GDM1 (cell line): ENCODE results near the gene TCF12.
"Not testable (repeated sequence)": the region's sequence is repeated elsewhere in the genome, so short reads cannot be mapped to it uniquely, and the experiment has no call there.

Experiments used
- DNase-seq: peaks from one replicate; lab custom pipeline; 2025; lab: John Stamatoyannopoulos, UW

TCF12 gene

DNA sequence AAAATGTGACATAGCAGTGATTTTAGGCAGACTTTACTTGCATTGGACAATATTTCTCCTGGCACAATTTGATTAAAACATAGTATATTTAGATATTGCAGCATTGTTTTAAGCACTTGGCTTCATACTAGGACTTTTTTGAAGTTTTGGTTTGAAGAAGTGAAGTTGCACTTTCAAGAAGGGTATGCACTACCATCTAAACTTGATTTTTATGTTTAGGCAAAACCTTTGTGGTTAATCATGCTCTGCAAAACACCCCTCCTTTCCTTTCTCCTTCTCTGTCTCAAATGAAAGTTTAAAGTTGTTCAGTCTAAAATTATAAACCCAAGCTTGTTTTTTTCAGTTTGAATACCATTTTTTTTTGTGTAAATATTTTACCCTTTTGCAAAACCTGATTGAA, 173.8 kb downstream of the TCF12 start:
- no peak for DNase-seq

DNA sequence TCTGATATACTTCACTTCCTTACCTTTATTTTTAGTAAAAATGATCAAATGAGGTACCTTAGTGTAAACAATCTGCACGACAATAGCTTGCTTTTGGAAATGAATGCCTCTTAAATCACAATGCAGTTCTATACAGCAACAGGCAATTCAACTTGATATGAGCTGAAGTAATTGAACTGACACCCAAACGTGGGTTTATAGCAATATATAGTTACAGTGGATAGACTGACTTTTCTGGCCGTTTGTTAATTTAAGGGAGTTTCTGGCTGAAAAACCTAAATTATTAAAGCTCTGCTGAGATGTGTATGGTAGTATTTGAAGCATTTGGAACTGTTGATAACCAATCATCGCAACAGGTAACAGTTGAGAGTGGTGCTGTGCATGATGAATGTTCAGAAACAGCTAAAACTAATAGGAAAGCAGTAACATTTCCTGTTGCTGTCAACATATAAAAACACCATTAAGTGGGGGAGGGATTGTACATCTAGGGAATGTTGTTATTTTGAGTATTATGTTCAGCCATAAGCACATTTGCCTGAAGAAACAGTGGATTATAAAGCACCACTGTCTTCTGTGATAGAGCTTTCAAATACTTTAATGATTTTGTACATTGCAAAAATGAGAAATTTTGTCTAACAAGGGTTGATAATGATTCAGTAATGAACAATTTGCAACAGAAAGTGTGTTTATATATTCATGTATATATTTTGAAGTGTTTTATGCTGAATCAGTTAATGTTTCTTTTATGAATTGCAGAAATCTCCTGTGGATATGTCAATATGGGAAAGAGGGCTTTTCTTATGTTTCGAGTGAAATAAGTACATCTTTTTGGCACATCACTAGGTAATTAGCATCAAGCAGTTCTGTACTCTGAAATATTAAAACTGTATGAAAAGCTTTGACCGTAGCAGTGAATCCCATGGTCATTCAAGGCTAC, 176.1 kb downstream of the TCF12 start:
- no peak for DNase-seq

DNA sequence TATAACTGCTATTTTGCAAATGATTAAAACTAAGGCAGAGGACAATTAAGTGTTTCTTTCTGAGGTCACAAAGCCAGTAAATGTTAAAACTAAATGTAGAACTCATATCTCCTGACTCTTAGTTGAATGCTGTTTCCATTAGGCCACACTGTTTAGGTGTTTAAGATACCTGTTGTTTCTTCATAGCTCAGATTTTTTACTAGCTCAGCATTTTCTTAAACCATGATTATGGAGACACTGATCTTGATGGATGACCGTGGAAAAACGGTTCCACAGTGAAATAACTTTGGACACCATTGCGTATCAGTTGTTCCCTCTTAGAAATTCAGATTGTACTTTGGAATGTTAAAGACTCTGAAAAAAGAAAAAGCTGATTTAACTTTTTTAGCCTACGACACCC, 177.5 kb downstream of the TCF12 start:
- no peak for DNase-seq

DNA sequence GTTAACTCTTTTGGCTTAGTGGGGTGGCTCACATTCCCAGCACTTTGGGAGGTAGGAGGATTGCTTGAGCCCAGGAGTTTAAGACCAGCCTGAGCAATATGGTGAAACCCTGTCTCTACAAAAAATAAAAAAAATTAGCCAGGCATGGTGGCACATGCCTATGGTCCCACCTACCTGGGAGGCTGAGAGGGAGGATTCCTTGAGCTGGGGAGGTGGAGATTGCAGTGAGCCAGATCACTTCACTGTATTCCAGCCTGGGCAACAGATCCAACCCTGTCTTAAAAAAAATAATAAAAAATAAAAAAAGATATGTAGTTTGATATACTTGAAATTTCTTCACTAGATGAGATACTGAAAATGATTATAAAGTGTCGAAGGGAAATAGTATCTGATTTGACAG, 178.8 kb downstream of the TCF12 start:
- DNase-seq, result no peak

DNA sequence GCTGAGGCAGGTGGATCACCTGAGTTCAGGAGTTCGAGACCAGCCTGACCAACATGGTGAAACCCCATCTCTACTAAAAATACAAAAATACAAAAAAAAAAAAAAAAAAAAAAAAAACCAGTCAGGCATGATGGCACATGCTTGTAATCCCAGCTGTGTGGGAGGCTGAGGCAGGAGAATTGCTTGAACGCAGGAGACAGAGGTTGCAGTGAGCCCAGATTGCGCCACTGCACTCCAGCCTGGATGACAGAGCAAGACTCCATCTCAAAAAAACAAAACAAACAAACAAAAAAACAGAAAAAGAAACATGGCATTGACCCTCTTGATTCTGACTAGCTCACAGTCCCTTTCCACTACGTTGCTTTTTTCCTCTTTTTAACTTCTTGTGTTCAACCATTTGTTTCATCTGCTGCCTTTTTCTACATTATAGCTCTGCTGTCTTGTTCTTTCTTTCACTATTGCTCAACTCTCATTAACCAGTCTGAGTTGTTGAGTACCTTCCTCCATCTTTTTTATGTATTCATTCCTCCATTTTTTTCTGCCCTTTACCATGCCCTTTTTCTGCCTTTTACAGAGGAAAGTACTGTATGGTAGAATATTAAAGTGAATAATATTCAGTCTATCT, 179.6 kb downstream of the TCF12 start:
- not testable (repeated sequence) for DNase-seq

DNA sequence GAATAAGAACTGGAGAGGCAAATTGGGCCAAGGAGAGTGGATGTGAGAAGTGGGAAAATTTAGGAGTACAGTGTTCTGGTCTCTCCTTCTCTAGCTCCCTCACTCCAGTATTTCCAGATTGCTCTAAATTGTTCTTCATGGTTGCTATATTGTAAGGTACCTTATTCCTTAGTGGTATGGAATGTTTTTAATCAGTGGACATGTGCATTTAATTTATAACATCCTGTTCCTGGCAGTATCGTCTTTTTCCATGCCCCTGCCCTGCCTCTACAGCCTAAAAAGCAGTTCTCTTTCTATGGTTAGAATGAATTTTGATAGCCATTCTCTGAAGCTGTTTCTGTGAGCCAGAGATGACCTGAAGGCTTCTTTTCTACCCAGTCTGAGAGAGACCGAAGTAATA, 180.5 kb downstream of the TCF12 start:
- no peak for DNase-seq

DNA sequence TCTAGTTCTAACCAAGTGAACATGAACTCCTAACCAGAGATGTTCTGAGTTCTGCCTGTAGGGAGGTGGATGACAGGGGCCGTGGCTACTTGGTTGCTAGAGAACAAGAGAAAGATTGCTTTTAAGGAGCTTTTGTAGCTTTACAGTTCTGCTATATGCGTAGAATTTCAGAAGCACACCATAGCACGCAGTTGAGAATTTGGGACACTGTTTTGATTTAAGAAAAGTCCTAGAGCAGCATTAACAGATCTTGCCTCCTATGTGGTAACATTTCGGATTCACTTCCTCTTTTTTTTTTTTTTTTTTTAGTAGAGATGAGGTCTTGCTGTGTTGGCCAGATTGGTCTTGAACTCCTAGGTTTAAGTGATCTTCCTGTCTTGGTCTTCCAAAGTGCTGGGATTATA, 181.7 kb downstream of the TCF12 start:
- DNase-seq, result no peak

DNA sequence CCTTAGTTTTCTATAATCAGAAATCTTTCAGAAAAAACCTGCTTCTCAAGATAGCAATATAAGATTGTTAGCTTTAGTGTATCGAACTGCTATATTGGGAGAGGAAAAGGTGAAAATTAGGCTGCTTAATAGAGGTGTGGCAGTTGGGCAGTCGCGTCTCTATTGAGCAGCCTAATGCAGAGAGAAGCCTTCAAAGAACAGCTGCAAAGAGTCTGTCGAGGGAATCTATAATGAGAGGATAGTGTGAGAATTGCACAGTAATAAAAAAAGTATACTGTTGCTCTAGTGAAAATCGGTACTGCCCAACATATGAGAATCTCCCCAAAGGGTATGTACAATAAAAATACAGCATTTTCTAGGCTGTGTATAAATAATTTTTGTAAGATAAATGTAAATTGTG, 184.4 kb downstream of the TCF12 start:
- DNase-seq, result no peak

DNA sequence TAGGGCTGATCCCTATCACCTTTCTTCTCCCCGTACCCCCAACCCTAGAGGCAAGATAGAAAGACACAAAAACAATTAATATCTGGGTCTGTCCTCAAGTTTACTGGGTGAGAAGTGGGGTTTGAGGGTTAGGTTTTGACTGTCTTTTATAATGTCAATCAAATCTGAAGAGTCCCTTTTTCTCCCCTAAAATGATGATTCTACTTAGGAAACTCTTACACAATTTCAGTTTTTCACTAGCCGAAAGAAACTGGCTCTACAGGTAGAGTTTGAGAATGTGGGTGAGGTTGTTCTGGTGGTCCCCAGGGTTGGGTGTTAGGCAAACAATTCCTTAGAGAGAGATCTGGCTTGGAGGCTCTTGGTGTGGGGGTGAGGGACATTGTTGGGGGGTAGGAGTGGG, 189.9 kb downstream of the TCF12 start:
- DNase-seq, result no peak

DNA sequence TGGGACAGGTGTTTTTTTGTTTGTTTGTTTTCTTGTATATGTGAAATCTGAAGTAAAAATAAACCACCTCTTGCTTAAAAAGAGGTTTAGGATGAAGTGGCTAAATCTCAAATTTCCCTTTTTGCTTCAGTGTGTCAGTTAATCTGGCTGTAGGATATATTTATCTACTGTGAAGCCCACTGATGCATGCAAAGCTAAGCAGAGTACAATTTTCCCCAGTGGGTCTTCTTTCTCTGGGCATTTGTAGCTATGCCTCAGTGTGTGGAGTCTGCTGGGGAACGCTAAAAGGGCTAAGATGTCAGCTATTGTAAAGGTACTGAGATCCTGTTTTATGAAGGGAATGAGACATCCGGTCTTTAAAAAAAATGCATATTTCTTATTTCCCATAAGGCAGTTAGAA, 190.6 kb downstream of the TCF12 start:
- no peak for DNase-seq

DNA sequence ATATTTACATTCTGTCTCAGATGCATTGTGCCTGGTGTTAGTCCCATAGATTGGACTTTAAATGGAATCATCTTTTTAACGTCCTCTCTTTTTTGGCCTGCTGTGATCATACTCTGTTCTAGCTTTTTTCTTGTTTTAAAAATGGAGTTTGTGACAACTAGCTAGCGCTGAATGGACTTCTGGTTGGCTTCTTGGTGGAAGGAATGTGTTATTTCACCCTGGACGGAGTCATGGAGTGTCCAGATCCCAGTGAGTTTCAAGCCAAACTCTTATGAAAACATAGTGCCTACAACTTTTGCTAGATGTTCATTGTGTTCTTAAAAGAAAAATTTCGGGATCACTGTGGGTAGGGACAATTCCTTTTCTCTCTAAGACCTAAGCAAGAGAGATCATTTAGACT, 192.6 kb downstream of the TCF12 start:
- no peak for DNase-seq

DNA sequence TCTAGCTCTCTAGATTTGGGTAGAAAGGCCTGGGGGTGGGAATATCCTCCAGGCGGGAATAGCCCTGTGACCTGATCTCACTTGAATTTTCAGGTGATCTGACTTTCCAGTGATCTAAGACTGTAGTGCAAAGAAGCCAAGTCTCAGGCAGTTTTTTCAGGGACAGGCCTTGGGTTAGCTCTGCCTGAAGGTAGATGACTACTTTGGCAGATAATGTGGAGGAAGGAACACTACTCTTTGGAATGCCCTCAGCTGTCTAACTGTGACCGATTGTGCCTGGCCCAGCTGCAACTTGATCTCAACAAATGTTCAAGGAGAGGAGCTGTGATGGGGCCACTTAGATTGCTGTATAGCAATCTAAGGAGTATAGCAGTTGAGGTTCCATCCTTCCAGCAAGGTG, 193.7 kb downstream of the TCF12 start:
- DNase-seq, result no peak

DNA sequence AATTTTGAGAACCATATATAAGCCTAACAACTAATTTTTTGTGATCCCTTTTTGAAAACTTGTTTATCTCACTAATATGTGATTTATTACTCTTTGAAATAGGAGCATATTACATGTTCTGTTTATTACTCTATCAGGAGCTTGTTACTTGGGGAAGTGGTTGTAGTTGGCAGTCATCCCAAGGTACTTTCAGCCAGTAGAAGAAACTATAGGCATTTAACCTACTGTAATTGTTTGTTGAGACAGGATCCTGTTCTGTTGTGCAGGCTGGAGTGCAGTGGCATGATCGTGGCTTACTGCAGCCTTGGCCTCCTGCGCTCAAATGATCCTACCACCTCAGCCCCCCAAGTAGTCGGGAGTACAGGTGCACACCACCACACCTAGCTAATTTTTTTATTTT, 195.6 kb downstream of the TCF12 start:
- DNase-seq, result peak; percentile 8

DNA sequence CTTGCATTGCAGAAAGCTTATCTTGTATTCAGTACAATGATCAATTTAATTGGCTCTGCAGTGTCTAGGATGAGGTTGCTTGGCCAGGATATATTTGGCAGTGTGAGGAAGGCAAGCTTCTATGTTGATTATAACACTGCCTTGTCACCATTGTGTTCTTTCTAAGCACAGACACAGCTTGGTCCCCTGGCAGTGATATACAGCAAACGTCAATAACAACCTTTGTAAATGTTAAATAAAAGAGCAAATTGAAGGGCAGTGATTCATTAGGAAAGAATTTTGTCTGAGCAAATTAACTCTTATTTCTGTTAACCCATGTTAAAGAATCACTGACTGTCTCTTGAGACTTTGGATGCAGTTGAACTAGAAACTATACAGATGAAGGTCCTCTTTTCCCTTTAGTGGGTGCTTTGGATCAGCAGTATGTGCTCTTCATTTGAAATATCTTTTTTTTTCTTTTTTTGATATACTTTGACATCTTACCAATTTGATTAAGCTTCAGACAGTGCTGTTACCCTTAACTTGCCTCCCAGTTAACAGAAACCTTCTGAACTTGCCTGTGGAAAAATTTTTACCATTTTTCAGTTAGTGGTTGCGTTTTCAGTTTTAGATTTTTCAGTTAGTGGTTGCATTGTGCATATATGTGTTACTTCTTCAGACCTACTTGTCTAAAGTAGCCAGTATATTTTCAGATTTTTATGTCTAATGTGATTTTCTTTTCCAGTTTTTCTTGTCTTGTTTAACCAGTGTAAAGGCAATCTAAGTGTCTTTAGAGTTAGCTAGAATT, 199.8 kb downstream of the TCF12 start:
- DNase-seq, result no peak

DNA sequence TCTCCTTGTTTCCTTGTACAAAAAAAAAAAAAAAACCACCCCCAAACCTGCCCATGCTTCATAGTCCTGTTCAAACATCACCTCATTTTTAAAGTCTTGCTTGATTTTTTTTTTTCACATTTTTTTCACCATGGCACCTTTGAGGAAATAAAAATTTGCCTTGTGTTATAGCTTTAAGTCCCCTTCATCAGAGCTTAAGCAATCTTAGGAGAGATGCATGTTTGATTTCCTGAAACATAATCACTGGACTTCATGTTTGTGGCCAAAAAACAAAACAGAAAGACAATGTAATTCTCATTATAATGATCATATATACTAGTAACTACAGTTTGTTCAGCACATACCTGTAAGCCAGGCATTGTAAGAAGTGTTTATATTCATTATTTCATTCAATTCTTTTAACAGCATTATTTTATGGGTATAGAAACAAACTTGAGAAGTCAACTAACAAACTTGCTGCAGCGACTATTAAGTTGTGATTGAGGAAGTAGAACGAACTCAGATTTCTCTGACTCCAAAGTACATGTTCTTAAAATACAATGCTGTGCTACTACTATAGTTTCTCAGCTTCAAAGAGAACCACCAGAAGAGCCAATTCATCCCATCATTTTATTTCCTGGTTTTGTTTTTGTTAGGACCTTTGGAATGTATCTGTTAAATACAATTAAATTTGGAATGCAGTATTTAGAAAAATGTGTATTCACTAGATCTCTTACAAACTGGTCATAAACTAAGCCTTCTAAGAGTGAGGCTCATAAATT, 203.8 kb downstream of the TCF12 start:
- DNase-seq, result no peak

DNA sequence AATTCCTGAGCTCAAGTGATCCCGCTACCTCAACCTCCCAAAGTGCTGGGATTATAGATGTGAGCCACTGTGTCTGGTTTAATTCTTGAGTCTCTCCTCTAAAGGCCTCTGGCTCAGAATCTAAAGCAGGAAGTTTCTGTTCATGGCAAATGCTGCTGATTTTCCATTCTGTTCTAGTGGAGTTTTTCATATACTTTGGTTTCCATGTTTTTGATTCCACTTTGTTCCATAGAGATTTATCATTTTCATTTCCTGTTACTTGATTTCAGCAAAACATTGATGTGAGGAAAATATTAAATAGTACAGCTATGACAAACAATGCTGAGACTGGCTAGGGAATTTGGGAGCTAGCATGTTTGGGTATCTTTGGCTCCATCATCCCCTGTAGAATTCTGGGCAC, 205.6 kb downstream of the TCF12 start:
- DNase-seq, result no peak

DNA sequence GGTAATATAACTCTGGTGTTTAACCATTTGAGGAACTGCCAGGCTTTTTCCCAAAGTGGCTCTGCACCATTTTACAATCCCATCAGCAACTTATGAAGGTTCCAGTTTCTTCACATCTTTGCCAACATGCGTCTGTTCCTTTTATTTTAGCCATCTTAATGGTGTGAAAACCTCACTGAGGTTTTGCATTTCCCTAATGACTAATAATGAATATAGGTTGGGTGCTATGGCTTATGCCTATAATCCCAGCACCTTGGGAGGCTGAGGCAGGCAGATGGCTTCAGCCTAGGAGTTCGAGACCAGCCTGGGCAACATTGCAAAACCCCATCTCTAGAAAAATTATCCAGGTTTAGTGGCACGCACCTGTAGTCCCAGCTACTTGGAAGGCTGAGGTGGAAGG, 210.6 kb downstream of the TCF12 start:
- no peak for DNase-seq

DNA sequence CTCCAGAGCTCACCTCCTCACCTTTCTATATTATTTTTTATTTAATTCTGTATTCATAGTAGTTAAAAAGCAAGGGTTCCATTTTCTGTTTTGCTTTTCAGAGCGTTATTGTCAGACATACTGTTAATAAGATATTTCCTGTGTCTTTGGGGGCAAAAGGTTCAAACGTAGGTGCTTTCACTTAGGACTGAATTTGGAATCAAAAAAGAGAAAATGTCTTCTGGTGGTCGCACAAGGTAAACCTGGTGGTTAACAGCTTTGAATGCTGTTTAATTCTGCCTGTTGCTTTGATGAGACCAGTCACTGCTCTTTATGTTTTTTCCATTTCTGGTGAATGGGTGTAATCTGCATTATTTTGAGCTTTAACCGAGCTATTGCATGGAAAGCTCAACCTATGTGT, 212.5 kb downstream of the TCF12 start:
- no peak for DNase-seq

DNA sequence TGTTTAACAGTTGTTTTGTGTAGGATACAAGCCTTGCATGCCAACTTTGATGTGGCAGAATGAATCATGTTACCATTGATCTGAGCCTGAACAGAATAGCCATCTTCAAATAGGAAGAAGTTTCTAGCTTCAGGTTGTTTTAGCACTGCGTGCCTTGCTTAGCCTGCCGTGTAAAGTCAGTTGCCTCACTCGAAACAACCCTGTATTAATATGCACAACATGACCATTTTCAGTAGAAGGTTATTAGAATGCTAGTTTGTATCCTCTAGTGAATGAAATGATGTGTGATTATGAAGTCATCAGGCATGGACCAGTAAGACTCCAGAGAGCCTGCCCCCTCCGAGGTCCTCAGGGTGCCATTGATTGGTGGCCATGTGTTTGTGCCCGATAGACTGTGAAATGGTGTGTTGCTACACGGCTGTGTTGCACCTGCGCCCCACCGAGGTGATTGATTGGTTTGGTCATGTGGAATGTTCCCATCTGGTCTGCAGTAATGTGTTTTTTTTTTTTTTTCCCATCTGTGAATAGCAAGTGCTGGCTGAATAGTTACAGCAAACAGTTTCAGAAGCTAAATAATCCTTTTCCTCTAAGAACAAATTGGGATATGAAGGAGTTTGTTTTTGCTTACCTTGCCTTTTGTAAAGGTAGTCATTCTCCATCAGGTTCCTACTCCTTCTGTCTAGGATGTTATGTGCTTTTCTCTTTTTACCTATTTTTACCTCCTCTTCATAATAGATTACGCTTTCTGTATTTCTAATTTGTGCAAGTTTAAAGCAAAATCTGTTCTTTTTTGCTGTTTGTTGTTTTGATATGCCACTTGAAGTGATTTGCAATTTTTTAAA, 214.9 kb downstream of the TCF12 start:
- DNase-seq, result no peak

DNA sequence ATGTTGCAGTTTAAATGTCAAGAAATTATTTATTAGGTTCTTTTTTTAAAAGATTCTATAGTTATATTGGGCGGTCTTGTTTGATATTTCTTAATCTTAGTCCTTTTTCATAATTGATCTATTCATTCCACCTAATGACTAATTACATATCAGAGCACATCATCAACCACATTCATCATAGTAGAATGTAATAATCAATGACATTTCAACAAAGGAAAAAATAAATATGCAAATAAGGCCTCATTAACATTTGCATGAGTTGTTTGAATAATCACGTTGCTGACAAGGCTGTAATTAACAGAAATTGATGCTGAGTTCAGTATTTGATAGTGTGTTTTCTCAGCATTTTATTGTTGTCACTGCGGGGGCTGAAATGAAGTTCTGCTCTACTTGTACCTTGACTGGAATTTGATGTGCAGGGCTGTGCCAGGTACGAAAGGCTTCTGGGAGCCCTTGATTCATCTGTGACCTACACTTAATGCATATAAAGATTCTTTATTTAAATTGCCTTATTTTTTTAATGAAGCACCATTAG, 215.7 kb downstream of the TCF12 start:
- DNase-seq, result no peak

DNA sequence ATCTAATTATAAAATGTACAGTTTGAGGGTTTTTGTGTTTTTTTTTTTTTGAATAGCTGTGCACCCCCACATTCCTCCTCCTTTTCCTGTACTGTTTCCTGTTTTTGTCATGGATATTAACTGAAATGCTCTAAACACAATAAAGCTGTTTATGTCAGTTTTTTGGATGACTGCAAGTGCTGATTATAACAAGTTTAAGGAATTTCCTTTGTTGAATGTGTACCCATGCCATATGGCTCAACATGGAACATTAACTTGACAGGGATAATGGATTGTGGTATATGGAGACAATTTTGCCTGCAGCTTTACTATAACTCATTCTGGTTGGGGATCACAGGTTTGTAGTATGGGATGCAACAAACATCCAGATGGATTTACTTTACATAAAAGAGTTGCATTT, 216.4 kb downstream of the TCF12 start:
- DNase-seq, result no peak
